HEK293 (cell line): ENCODE measurements around the gene CCDC12.

ENCODE experiments used
- INSM2 ChIP-seq: fragments of 450-650 bp; formaldehyde crosslinking; IDR thresholded peaks from 2 replicates; pipeline ENCODE4 v1.5.1; 2016; ENCODE audit warnings: missing biosample characterization, missing genetic modification characterization
- MYNN ChIP-seq: fragments of 450-650 bp; formaldehyde crosslinking; IDR thresholded peaks from 2 replicates; pipeline ENCODE4 v1.5.1; 2016; ENCODE audit warnings: missing biosample characterization, missing genetic modification characterization, borderline replicate concordance
- SETDB1 ChIP-seq: IDR thresholded peaks from one replicate; pipeline ENCODE4 v1.6.1; 2017; ENCODE audit warnings: mild to moderate bottlenecking, low read length, moderate library complexity, mixed read lengths; ENCODE audit not compliant: insufficient read length
- SP2 ChIP-seq: fragments of 450-650 bp; formaldehyde crosslinking; IDR thresholded peaks from 2 replicates; pipeline ENCODE4 v1.5.1; 2016; ENCODE audit warnings: missing biosample characterization, missing genetic modification characterization
- ZNF121 ChIP-seq: fragments of 450-650 bp; formaldehyde crosslinking; IDR thresholded peaks from 2 replicates; pipeline ENCODE4 v1.5.1; 2016; ENCODE audit warnings: missing biosample characterization, missing genetic modification characterization
- ZNF274 ChIP-seq, 2 experiments: fragments of 200-500 bp in 1 of 2; fragments of 450-650 bp in 1 of 2; sonication (Bioruptor generic) in 1 of 2; formaldehyde crosslinking in 1 of 2; IDR thresholded peaks; 2 replicates each; pipeline versions ENCODE4 v1.5.1 to v1.6.1; 2014 to 2016; ENCODE audit warnings: borderline replicate concordance in 1 of 2, inconsistent platforms in 1 of 2, low read length in 1 of 2, missing biosample characterization in 1 of 2, missing genetic modification characterization in 1 of 2
- ZNF362 ChIP-seq: fragments of 450-650 bp; formaldehyde crosslinking; IDR thresholded peaks from 2 replicates; pipeline ENCODE4 v1.5.1; 2016; ENCODE audit warnings: missing biosample characterization, missing genetic modification characterization
- ZNF624 ChIP-seq: fragments of 450-650 bp; formaldehyde crosslinking; IDR thresholded peaks from 2 replicates; pipeline ENCODE4 v1.5.1; 2017; ENCODE audit warnings: missing biosample characterization, missing genetic modification characterization
- ZSCAN4 ChIP-seq: fragments of 450-650 bp; formaldehyde crosslinking; IDR thresholded peaks from 2 replicates; pipeline ENCODE4 v1.5.1; 2017; ENCODE audit warnings: missing biosample characterization, missing genetic modification characterization
- TF ChIP-seq, protein P1 (sequence below): fragments of 450-650 bp; formaldehyde crosslinking; IDR thresholded peaks from 2 replicates; pipeline ENCODE4 v1.5.1; 2016; ENCODE audit warnings: missing biosample characterization, missing genetic modification characterization
- TF ChIP-seq, protein P2 (sequence below): fragments of 450-650 bp; formaldehyde crosslinking; IDR thresholded peaks from 2 replicates; pipeline ENCODE4 v1.5.1; 2016; ENCODE audit warnings: missing biosample characterization, missing genetic modification characterization
- TF ChIP-seq, protein P3 (sequence below): fragments of 450-650 bp; formaldehyde crosslinking; IDR thresholded peaks from 2 replicates; pipeline ENCODE4 v1.5.1; 2016; ENCODE audit warnings: missing biosample characterization, missing genetic modification characterization

GRCh38 chr3:46922871-46923558, 53.5 kb downstream of the CCDC12 start:
- TF ChIP-seq ZSCAN4 (tag by site-specific recombination) (no peak), ZNF121 (tag by site-specific recombination) (no peak), INSM2 (tag by site-specific recombination) (no peak), SETDB1 (no peak), MYNN (no peak), ZNF362 (tag by site-specific recombination) (no peak), SP2 (tag by site-specific recombination) (no peak), ZNF274 (IDR thresholded peaks at IDR 0.05; ENCODE audit: low read length) (no peak), ZNF274 (tag by site-specific recombination; IDR thresholded peaks at IDR 0.05; ENCODE audit: borderline replicate concordance) (no peak), ZNF624 (no peak)
- TF ChIP-seq, protein P1, sequence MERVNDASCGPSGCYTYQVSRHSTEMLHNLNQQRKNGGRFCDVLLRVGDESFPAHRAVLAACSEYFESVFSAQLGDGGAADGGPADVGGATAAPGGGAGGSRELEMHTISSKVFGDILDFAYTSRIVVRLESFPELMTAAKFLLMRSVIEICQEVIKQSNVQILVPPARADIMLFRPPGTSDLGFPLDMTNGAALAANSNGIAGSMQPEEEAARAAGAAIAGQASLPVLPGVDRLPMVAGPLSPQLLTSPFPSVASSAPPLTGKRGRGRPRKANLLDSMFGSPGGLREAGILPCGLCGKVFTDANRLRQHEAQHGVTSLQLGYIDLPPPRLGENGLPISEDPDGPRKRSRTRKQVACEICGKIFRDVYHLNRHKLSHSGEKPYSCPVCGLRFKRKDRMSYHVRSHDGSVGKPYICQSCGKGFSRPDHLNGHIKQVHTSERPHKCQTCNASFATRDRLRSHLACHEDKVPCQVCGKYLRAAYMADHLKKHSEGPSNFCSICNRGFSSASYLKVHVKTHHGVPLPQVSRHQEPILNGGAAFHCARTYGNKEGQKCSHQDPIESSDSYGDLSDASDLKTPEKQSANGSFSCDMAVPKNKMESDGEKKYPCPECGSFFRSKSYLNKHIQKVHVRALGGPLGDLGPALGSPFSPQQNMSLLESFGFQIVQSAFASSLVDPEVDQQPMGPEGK = no peak
- TF ChIP-seq, protein P2, sequence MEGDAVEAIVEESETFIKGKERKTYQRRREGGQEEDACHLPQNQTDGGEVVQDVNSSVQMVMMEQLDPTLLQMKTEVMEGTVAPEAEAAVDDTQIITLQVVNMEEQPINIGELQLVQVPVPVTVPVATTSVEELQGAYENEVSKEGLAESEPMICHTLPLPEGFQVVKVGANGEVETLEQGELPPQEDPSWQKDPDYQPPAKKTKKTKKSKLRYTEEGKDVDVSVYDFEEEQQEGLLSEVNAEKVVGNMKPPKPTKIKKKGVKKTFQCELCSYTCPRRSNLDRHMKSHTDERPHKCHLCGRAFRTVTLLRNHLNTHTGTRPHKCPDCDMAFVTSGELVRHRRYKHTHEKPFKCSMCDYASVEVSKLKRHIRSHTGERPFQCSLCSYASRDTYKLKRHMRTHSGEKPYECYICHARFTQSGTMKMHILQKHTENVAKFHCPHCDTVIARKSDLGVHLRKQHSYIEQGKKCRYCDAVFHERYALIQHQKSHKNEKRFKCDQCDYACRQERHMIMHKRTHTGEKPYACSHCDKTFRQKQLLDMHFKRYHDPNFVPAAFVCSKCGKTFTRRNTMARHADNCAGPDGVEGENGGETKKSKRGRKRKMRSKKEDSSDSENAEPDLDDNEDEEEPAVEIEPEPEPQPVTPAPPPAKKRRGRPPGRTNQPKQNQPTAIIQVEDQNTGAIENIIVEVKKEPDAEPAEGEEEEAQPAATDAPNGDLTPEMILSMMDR (tag by site-specific recombination) = no peak
- TF ChIP-seq, protein P3, sequence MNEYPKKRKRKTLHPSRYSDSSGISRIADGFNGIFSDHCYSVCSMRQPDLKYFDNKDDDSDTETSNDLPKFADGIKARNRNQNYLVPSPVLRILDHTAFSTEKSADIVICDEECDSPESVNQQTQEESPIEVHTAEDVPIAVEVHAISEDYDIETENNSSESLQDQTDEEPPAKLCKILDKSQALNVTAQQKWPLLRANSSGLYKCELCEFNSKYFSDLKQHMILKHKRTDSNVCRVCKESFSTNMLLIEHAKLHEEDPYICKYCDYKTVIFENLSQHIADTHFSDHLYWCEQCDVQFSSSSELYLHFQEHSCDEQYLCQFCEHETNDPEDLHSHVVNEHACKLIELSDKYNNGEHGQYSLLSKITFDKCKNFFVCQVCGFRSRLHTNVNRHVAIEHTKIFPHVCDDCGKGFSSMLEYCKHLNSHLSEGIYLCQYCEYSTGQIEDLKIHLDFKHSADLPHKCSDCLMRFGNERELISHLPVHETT = no peak
